Neural cell (in vitro differentiated cells): ENCODE results near the gene INHA. TPM values are rescaled to one million over a fixed set of nuclear protein-coding genes. Genes with fewer than 3 reads are reported as not detected.

Experiments used
- H2AFZ ChIP-seq: fragments of 200-600, 300-800 bp; sonication (generic), shearing (Covaris generic); 2 replicates; pipeline ENCODE4 v1.6.0; 2014; ENCODE audit warnings: low read depth, mild to moderate bottlenecking, antibody characterized with exemption, low read length, moderate library complexity
- H3F3A ChIP-seq: fragments of 200-600 bp; shearing (Covaris generic); 2 replicates; pipeline ENCODE4 v1.6.1; 2016; ENCODE audit warnings: mild to moderate bottlenecking, moderate library complexity, mixed read lengths, antibody characterized with exemption, low read length; ENCODE audit not compliant: insufficient read depth, poor library complexity, severe bottlenecking
- H3K27ac ChIP-seq: fragments of 200-600, 300-800 bp; sonication (generic), shearing (Covaris generic); 2 replicates; pipeline ENCODE4 v1.5.1; 2014; ENCODE audit warnings: mild to moderate bottlenecking, low read length, moderate library complexity
- H3K27me3 ChIP-seq: fragments of 300-800, 200-600 bp; sonication (generic), shearing (Covaris generic); 2 replicates; pipeline ENCODE4 v1.6.0; 2014; ENCODE audit warnings: mild to moderate bottlenecking, low read depth, low read length, moderate library complexity; ENCODE audit not compliant: insufficient read depth
- H3K36me3 ChIP-seq: fragments of 300-800, 200-600 bp; sonication (generic), shearing (Covaris generic); 2 replicates; pipeline ENCODE4 v1.5.1; 2014; ENCODE audit warnings: mild to moderate bottlenecking, antibody characterized with exemption, low read length, moderate library complexity; ENCODE audit not compliant: insufficient read depth
- H3K4me2 ChIP-seq: fragments of 300-800, 200-600 bp; sonication (generic), shearing (Covaris generic); 2 replicates; pipeline ENCODE4 v1.6.0; 2014; ENCODE audit warnings: mild to moderate bottlenecking, low read length
- H3K4me3 ChIP-seq: fragments of 300-800, 200-600 bp; sonication (generic), shearing (Covaris generic); 2 replicates; pipeline ENCODE4 v1.5.1; 2014; ENCODE audit warnings: mild to moderate bottlenecking, low read length, moderate library complexity
- H3K79me2 ChIP-seq: fragments of 200-600 bp; shearing (Covaris generic); replicated peaks from 2 replicates; pipeline ENCODE4 v1.6.0; 2014; ENCODE audit warnings: mild to moderate bottlenecking, low read length, moderate library complexity; ENCODE audit not compliant: insufficient read depth
- H3K9ac ChIP-seq: fragments of 300-800, 200-600 bp; sonication (generic), shearing (Covaris generic); 2 replicates; pipeline ENCODE4 v1.6.1; 2016; ENCODE audit warnings: mild to moderate bottlenecking, low read length, mixed read lengths
- H3K9me2 ChIP-seq: fragments of 200-600 bp; shearing (Covaris generic); 2 replicates; pipeline ENCODE4 v1.6.1; 2016; ENCODE audit warnings: mild to moderate bottlenecking, low read length, mixed read lengths; ENCODE audit not compliant: insufficient read depth
- H3K9me3 ChIP-seq: fragments of 200-600, 300-800 bp; sonication (generic), shearing (Covaris generic); 2 replicates; pipeline ENCODE4 v1.6.1; 2016; ENCODE audit warnings: mild to moderate bottlenecking, mixed run types, low read length, moderate library complexity, mixed read lengths
- H4K20me1 ChIP-seq: fragments of 200-600 bp; shearing (Covaris generic); 2 replicates; pipeline ENCODE4 v1.6.1; 2016; ENCODE audit warnings: mild to moderate bottlenecking, mixed run types; ENCODE audit not compliant: insufficient read depth
- CTCF ChIP-seq: fragments of 450-650 bp; IDR thresholded peaks from 2 replicates; pipeline ENCODE4 v1.5.1; 2014; ENCODE audit warnings: antibody characterized with exemption, mild to moderate bottlenecking, moderate library complexity; ENCODE audit not compliant: poor library complexity, severe bottlenecking
- EP300 ChIP-seq: fragments of 450-650 bp; conservative IDR thresholded peaks from 2 replicates; pipeline ENCODE4 v1.6.1; 2014; ENCODE audit warnings: antibody characterized with exemption, mild to moderate bottlenecking, moderate library complexity; ENCODE audit not compliant: poor library complexity, severe bottlenecking
- EZH2 ChIP-seq: fragments of 200-600, 300-800 bp; shearing (Covaris generic), sonication (generic); IDR thresholded peaks from 2 replicates; pipeline ENCODE4 v1.6.1; 2014; ENCODE audit warnings: antibody characterized with exemption, low read length, borderline replicate concordance, mild to moderate bottlenecking; ENCODE audit not compliant: insufficient read depth, poor library complexity, severe bottlenecking
- MXI1 ChIP-seq: fragments of 450-650 bp; conservative IDR thresholded peaks from 2 replicates; pipeline ENCODE4 v1.6.1; 2014; ENCODE audit warnings: antibody characterized with exemption, mild to moderate bottlenecking; ENCODE audit not compliant: poor library complexity, severe bottlenecking
- POLR2AphosphoS5 ChIP-seq: IDR thresholded peaks from 2 replicates; pipeline ENCODE4 v1.6.1; 2012
- RAD21 ChIP-seq: fragments of 450-650 bp; conservative IDR thresholded peaks from 2 replicates; pipeline ENCODE4 v1.6.1; 2014; ENCODE audit warnings: antibody characterized with exemption, mild to moderate bottlenecking, moderate library complexity
- REST ChIP-seq: IDR thresholded peaks from 2 replicates; pipeline ENCODE4 v1.6.1; 2012; ENCODE audit warnings: borderline replicate concordance
- SMC3 ChIP-seq: fragments of 450-650 bp; conservative IDR thresholded peaks from 2 replicates; pipeline ENCODE4 v1.6.1; 2014; ENCODE audit warnings: antibody characterized with exemption, mild to moderate bottlenecking, moderate library complexity; ENCODE audit not compliant: poor library complexity
- TAF1 ChIP-seq: IDR thresholded peaks from 2 replicates; pipeline ENCODE4 v1.6.1; 2012; ENCODE audit warnings: low read depth
- polyA plus RNA-seq: library from polyadenylated mRNA; depleted of rRNA; stranded (reverse); fragments of >200 nt; gene quantifications from 2 replicates; pipeline ENCODE4 v1.2.3, GENCODE V29; 2014

The INHA gene
- polyA plus RNA-seq, 1 donor from 2014 or later = 2.7 TPM

- H3K27ac ChIP-seq = no peak overlapping the region
- H3F3A ChIP-seq = no peaks in the 10 kb centered on the region
- no peaks in the 10 kb centered on the region for H3K9me2 ChIP-seq
- H3K4me2 ChIP-seq = no peak overlapping the region
- H3K79me2 ChIP-seq = no peaks in the 10 kb centered on the region
- TF ChIP-seq TAF1 (no peak), EP300 (no peak), EZH2 (no peak), MXI1 (no peak), SMC3 (no peak), RAD21 (no peak), CTCF (no peak), POLR2AphosphoS5 (no peak), REST (no peak)
- H3K27me3 ChIP-seq = no peaks in the 10 kb centered on the region
- no peak overlapping the region for H3K4me3 ChIP-seq
- H4K20me1 ChIP-seq = no peaks in the 10 kb centered on the region
- H3K36me3 ChIP-seq = no peaks in the 10 kb centered on the region
- no peak overlapping the region for H2AFZ ChIP-seq
- no peak overlapping the region for H3K9ac ChIP-seq
- no peaks in the 10 kb centered on the region for H3K9me3 ChIP-seq
Observed at GRCh38 chr2:219609149-219609750, 37.1 kb downstream of the INHA start.

GRCh38 chr2:219611306-219611705 is 39.2 kb downstream of the INHA start:
- H2AFZ ChIP-seq = no peak overlapping the region
- no peaks in the 10 kb centered on the region for H4K20me1 ChIP-seq
- H3K4me2 ChIP-seq = no peak overlapping the region
- no peaks in the 10 kb centered on the region for H3K79me2 ChIP-seq
- H3K27ac ChIP-seq = no peak overlapping the region
- no peaks in the 10 kb centered on the region for H3K27me3 ChIP-seq
- TF ChIP-seq RAD21 (no peak), EP300 (no peak), TAF1 (no peak), REST (no peak), CTCF (no peak), SMC3 (no peak), EZH2 (no peak), POLR2AphosphoS5 (no peak), MXI1 (no peak)
- H3K9me2 ChIP-seq = no peaks in the 10 kb centered on the region
- no peaks in the 10 kb centered on the region for H3K36me3 ChIP-seq
- H3F3A ChIP-seq = no peaks in the 10 kb centered on the region
- no peak overlapping the region for H3K9ac ChIP-seq
- H3K9me3 ChIP-seq = no peaks in the 10 kb centered on the region
- H3K4me3 ChIP-seq = no peak overlapping the region
